Thyroid gland (tissue), 4 donors: ENCODE data around the gene TRUB1.

ENCODE experiments used
- POLR2A ChIP-seq, 2 donors: fragments of 450-650 bp; IDR thresholded peaks; one replicate each; pipeline ENCODE4 v1.6.1; 2017; ENCODE audit warnings: antibody characterized with exemption in 2 of 2, mild to moderate bottlenecking in 2 of 2, moderate library complexity in 1 of 2
- TF ChIP-seq, protein P1 (sequence below), 6 experiments: fragments of 200-600 bp in 3 of 6; fragments of 450-650 bp in 3 of 6; sonication (generic) in 3 of 6; IDR thresholded peaks; one replicate each; pipeline ENCODE4 v1.5.1; 2016 to 2019; ENCODE audit warnings: antibody characterized with exemption in 6 of 6, mild to moderate bottlenecking in 2 of 6, inconsistent platforms in 1 of 6, moderate library complexity in 1 of 6

DNA sequence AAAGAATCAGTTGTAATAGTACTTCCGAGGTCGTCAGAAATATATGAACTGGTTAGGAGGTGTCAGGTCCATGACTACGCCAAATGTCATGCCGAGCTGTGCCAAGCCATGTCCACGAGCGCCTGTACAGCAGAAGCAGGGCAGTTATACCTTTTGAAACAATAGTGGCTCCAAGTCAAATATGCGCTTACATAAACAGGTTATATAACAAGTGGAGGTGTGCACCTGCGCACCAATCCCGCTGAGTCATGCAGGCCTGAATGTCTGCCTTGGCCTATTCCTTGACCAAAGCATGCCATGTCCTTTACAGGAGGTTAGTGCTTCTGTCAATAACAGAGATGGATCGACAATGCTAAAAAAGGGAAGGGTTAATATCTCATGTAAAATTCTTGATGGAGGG, 21.3 kb upstream of the TRUB1 start:
- TF ChIP-seq, protein P1, sequence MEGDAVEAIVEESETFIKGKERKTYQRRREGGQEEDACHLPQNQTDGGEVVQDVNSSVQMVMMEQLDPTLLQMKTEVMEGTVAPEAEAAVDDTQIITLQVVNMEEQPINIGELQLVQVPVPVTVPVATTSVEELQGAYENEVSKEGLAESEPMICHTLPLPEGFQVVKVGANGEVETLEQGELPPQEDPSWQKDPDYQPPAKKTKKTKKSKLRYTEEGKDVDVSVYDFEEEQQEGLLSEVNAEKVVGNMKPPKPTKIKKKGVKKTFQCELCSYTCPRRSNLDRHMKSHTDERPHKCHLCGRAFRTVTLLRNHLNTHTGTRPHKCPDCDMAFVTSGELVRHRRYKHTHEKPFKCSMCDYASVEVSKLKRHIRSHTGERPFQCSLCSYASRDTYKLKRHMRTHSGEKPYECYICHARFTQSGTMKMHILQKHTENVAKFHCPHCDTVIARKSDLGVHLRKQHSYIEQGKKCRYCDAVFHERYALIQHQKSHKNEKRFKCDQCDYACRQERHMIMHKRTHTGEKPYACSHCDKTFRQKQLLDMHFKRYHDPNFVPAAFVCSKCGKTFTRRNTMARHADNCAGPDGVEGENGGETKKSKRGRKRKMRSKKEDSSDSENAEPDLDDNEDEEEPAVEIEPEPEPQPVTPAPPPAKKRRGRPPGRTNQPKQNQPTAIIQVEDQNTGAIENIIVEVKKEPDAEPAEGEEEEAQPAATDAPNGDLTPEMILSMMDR (IDR thresholded peaks at IDR 0.05), result no peak
- TF ChIP-seq POLR2A (IDR thresholded peaks at IDR 0.05), result no peak
